ENCODE measurements around the gene XRRA1. TPM values are rescaled to one million over a fixed set of nuclear protein-coding genes. Genes with fewer than 3 reads are reported as not detected.

XRRA1 gene
- total and polyA plus RNA-seq, 3 experiments from 2014 or later: 7.1 to 32.9 (median 28.4) TPM

DNA sequence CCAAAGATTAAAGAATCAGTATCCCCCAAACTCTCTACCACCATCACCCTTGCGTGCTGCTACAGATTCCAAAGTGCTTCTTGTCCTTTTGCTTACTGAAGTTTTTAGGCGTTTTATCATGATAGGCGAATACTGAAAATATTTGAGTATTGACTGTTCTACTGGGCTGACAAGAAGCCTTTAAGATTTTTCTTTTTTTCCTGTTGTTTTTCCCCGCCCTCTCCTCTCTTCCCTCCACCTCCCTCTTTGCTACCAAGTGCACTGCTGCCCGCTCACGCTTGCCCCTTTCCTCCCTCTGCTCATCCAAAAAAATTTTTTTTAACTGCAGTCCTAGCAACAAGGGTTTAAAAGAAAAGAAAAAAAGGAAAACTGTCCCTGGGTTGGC, 854 bp upstream of the XRRA1 start:
- H3K36me3 ChIP-seq (ENCODE audit: insufficient read depth, low read length): no peaks in the 10 kb centered on the region
- no peaks in the 10 kb centered on the region for H3K27me3 ChIP-seq (ENCODE audit: insufficient read depth, low read length, poor library complexity, severe bottlenecking)
- Mint-ChIP-seq H3K27ac (peak overlapping the region; percentile 88 to 100 (median 98)), H3K9me3 (no peaks in the 10 kb centered on the region), H3K4me1 (peaks cover 50 to 91% (median 90%) of the 10 kb centered on the region in 3 donors), H3K4me3 (peak overlapping the region; percentile 95 to 98 (median 96)), H3K36me3 (peaks cover 0 to 64% (median 12%) of the 10 kb centered on the region in 3 donors), H3K27me3 (no peaks in the 10 kb centered on the region)
- H3K4me1 ChIP-seq (ENCODE audit: insufficient read depth, low read length): peaks cover 22% of the 10 kb centered on the region
- H3K4me3 ChIP-seq (ENCODE audit: low read length): peak overlapping the region; percentile 89
- POLR2A ChIA-PET: interaction anchor here (0.6 to 1.5 kb wide), 2 partner anchors 10 to 39 kb away, joined by 3 to 8 read pairs; partner anchors contain the start of gene NEU3
- peak in 1 of 5 donors; percentile 5 for DNase-seq
- CTCF ChIA-PET: interaction anchor here (1.4 kb wide), 1 partner anchor 291 kb away, joined by 3 read pairs; no protein-coding TSS in a partner anchor
- H3K27ac ChIP-seq (ENCODE audit: low read depth, low read length): peak overlapping the region; percentile 91
- H3K9me3 ChIP-seq (ENCODE audit: low read length): no peaks in the 10 kb centered on the region

DNA sequence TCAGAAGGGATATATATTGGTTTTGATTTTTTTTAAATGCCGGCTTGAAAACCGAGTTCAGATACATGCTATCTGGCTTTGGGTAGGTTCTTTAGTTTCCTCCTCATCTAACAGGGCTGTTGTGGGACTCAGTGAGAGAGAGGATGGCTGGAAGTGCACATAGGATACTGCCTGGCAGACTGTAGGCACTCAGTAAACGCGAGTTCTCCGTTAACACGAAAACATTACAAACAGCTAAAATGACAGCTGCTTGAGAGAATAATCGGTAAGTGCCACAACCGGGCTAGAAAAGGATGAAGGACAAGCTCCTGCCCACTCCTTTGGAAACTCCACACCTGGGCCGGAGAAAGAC, 369 bp downstream of the XRRA1 start:
- POLR2A ChIA-PET: interaction anchor here (0.5 to 1.5 kb wide), 4 partner anchors 12 to 327 kb away, joined by 3 to 8 read pairs (median 3); partner anchors contain the start of gene NEU3
- Mint-ChIP-seq H3K27me3 (no peaks in the 10 kb centered on the region), H3K36me3 (peaks cover 0 to 65% (median 19%) of the 10 kb centered on the region in 3 donors), H3K9me3 (no peaks in the 10 kb centered on the region), H3K4me1 (peaks cover 39 to 90% (median 87%) of the 10 kb centered on the region in 3 donors), H3K4me3 (peak overlapping the region; percentile 95 to 98 (median 96)), H3K27ac (peak overlapping the region; percentile 88 to 100 (median 98))
- Histone ChIP-seq H3K27me3 (ENCODE audit: insufficient read depth, low read length, poor library complexity, severe bottlenecking) (no peaks in the 10 kb centered on the region), H3K36me3 (ENCODE audit: insufficient read depth, low read length) (no peaks in the 10 kb centered on the region), H3K9me3 (ENCODE audit: low read length) (no peaks in the 10 kb centered on the region), H3K27ac (ENCODE audit: low read depth, low read length) (peak overlapping the region; percentile 91), H3K4me3 (ENCODE audit: low read length) (peak overlapping the region; percentile 89), H3K4me1 (ENCODE audit: insufficient read depth, low read length) (peaks cover 22% of the 10 kb centered on the region)
- DNase-seq: no peak
- CTCF ChIA-PET: interaction anchor here (0.6 to 1.9 kb wide), 4 partner anchors 9 to 293 kb away, joined by 3 to 5 read pairs (median 4); no protein-coding TSS in a partner anchor

DNA sequence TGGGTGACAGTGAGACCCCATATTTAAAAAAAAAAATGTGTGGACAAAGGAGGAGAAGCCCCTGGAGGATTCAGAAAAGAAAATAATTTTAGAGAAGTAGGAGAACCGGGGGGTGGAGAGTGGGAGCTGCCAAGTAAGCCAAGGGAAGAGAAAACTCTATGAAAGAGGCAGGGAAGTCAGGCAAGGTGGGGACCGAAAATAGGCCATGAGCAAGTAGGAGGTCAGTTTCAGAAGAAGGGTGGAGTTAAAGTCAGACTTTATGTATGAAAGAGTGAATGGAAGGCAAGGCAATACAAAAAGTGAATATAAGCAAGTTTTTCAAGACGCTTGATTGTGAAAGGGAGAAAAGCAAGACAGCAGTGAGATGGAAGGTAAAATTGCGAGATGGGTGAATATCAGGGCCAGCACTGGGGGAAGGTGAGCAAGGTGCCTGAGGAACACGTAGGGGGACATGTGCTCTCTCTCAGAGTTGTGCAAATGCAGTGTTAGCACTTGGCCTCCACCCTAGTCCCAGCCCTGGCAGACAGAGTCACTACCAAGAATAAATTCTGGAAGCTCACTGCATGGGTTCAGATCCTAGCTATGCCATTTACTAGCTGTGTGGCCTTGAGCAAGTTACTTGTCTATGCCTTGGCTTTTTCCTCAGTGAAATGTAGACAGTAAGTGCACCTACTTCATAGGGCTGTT, 6.7 kb downstream of the XRRA1 start:
- H3K27me3 Mint-ChIP-seq: no peaks in the 10 kb centered on the region
- H3K4me3 ChIP-seq (ENCODE audit: low read length): no peak overlapping the region
- ChIA-PET CTCF (interaction anchor here (1.3 kb wide), 1 partner anchor 12 kb away, joined by 4 read pairs; no protein-coding TSS in a partner anchor), POLR2A (no interaction called here)
- no peak for DNase-seq
- no peak overlapping the region for H3K27ac ChIP-seq (ENCODE audit: low read depth, low read length)
- H3K27ac Mint-ChIP-seq: peak overlapping the region in 1 of 8 donors; percentile 31
- H3K27me3 ChIP-seq (ENCODE audit: insufficient read depth, low read length, poor library complexity, severe bottlenecking): no peaks in the 10 kb centered on the region
- H3K4me1 Mint-ChIP-seq: peaks cover 0 to 62% (median 55%) of the 10 kb centered on the region in 3 donors
- peak overlapping the region in 1 of 7 donors; percentile 13 for H3K4me3 Mint-ChIP-seq
- no peaks in the 10 kb centered on the region for H3K9me3 Mint-ChIP-seq
- H3K9me3 ChIP-seq (ENCODE audit: low read length): no peaks in the 10 kb centered on the region
- no peaks in the 10 kb centered on the region for H3K4me1 ChIP-seq (ENCODE audit: insufficient read depth, low read length)
- H3K36me3 ChIP-seq (ENCODE audit: insufficient read depth, low read length): peaks cover 9% of the 10 kb centered on the region
- peaks cover 0 to 87% (median 42%) of the 10 kb centered on the region in 3 donors for H3K36me3 Mint-ChIP-seq

DNA sequence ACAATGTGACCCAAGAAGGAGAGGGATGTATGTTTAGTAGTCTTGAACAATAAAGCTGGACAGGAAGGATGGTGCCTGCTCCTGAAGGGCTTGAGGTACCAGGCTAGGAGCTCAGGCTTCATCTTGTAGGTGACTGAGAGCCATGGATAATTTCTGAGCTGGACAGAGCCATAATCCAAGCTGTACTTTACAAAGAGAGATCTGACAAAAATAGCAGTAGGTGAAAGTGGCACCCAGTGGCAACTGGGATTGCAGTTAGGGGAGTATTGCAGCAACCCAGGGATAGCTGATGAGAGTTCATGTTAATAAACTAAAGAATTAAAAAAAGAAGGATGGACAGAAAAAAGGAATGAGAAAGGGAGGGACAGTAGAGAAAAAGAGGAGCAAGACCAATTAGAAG, 7.4 kb downstream of the XRRA1 start:
- Mint-ChIP-seq H3K36me3 (peaks cover 0 to 91% (median 48%) of the 10 kb centered on the region in 3 donors), H3K9me3 (no peaks in the 10 kb centered on the region), H3K27ac (peak overlapping the region in 3 of 8 donors; percentile 12 to 31 (median 19)), H3K4me1 (peaks cover 0 to 57% (median 49%) of the 10 kb centered on the region in 3 donors), H3K4me3 (no peak overlapping the region), H3K27me3 (no peaks in the 10 kb centered on the region)
- CTCF ChIA-PET: interaction anchor here (1.3 kb wide), 1 partner anchor 11 kb away, joined by 4 read pairs; no protein-coding TSS in a partner anchor
- Histone ChIP-seq H3K27me3 (ENCODE audit: insufficient read depth, low read length, poor library complexity, severe bottlenecking) (no peaks in the 10 kb centered on the region), H3K4me1 (ENCODE audit: insufficient read depth, low read length) (no peaks in the 10 kb centered on the region), H3K9me3 (ENCODE audit: low read length) (no peaks in the 10 kb centered on the region), H3K36me3 (ENCODE audit: insufficient read depth, low read length) (peaks cover 15% of the 10 kb centered on the region), H3K4me3 (ENCODE audit: low read length) (no peak overlapping the region), H3K27ac (ENCODE audit: low read depth, low read length) (no peak overlapping the region)
- DNase-seq: no peak
- POLR2A ChIA-PET: no interaction called here

DNA sequence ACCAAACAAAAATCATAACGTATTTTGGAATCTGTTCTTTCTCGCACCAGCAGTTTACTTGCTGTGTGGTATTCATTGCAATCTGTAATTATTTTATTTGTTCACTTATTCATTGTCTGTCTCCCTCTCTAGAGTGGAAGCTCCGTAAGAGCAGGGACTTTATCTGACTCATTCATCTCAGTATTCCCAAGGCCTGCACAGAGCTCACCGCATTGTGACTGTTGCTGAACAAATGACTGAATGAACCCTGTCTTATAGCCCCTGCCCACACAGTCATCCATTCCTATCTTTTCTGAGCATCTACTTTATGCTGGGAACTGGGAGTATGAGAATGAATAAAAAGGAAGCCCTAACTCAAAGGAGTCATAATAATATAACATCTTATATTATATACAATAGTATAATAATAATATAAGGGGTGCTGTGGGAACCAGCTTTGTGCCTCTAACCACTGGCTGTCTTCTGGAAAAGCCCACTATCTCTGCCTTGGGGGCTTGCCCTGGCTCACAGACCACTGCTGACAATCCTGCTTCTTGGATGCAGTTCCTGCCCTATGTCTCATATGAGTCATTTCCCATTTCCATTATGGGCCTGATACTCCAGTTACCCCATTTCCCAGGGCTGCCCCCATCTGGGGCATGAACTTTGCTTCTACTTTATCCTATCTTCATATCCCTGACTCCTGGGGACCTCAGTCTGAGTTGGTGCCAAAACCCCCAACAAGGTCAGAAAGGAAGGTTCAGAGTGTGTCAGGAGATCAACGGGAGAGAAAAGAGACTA, 11.0 kb downstream of the XRRA1 start:
- Mint-ChIP-seq H3K4me1 (peaks cover 0 to 22% (median 22%) of the 10 kb centered on the region in 3 donors), H3K27ac (peak overlapping the region in 2 of 8 donors; percentile 52 to 66), H3K4me3 (no peak overlapping the region), H3K36me3 (peaks cover 0 to 91% (median 42%) of the 10 kb centered on the region in 3 donors), H3K27me3 (no peaks in the 10 kb centered on the region), H3K9me3 (no peaks in the 10 kb centered on the region)
- no peak overlapping the region for H3K4me3 ChIP-seq (ENCODE audit: low read length)
- H3K27me3 ChIP-seq (ENCODE audit: insufficient read depth, low read length, poor library complexity, severe bottlenecking): no peaks in the 10 kb centered on the region
- ChIA-PET CTCF (no interaction called here), POLR2A (no interaction called here)
- no peaks in the 10 kb centered on the region for H3K4me1 ChIP-seq (ENCODE audit: insufficient read depth, low read length)
- no peak overlapping the region for H3K27ac ChIP-seq (ENCODE audit: low read depth, low read length)
- no peak for DNase-seq
- H3K36me3 ChIP-seq (ENCODE audit: insufficient read depth, low read length): peaks cover 35% of the 10 kb centered on the region
- no peaks in the 10 kb centered on the region for H3K9me3 ChIP-seq (ENCODE audit: low read length)

DNA sequence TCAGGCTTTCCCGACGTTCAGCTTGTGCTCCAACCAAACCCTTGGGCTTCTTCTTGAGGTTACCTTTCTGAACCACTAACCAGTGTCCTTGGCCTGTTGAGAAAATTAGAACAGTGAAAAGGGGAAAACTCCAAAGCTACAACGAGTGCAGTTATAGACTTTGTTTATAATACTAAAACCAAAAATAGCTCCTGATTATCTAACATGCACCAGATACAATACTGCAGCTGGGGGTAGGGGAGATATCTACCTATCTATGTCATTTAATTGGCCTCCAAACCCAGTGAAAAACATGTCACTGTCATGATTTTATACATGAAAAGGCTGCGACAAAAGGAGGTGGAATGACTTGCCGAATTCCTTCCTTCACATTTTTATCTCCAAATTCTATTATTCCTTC, 11.9 kb downstream of the XRRA1 start:
- H3K36me3 Mint-ChIP-seq: peaks cover 0 to 90% (median 39%) of the 10 kb centered on the region in 3 donors
- POLR2A ChIA-PET: no interaction called here
- no peak overlapping the region for H3K4me3 Mint-ChIP-seq
- H3K27me3 Mint-ChIP-seq: no peaks in the 10 kb centered on the region
- peak overlapping the region in 2 of 8 donors; percentile 28 to 74 for H3K27ac Mint-ChIP-seq
- no peaks in the 10 kb centered on the region for H3K9me3 ChIP-seq (ENCODE audit: low read length)
- CTCF ChIA-PET: interaction anchor here (1.4 kb wide), 1 partner anchor 86 kb away, joined by 3 read pairs; no protein-coding TSS in a partner anchor
- peaks cover 35% of the 10 kb centered on the region for H3K36me3 ChIP-seq (ENCODE audit: insufficient read depth, low read length)
- DNase-seq: no peak
- H3K27ac ChIP-seq (ENCODE audit: low read depth, low read length): no peak overlapping the region
- no peaks in the 10 kb centered on the region for H3K9me3 Mint-ChIP-seq
- H3K4me3 ChIP-seq (ENCODE audit: low read length): no peak overlapping the region
- H3K4me1 ChIP-seq (ENCODE audit: insufficient read depth, low read length): no peaks in the 10 kb centered on the region
- H3K4me1 Mint-ChIP-seq: peaks cover 0 to 18% (median 14%) of the 10 kb centered on the region in 3 donors
- no peaks in the 10 kb centered on the region for H3K27me3 ChIP-seq (ENCODE audit: insufficient read depth, low read length, poor library complexity, severe bottlenecking)

DNA sequence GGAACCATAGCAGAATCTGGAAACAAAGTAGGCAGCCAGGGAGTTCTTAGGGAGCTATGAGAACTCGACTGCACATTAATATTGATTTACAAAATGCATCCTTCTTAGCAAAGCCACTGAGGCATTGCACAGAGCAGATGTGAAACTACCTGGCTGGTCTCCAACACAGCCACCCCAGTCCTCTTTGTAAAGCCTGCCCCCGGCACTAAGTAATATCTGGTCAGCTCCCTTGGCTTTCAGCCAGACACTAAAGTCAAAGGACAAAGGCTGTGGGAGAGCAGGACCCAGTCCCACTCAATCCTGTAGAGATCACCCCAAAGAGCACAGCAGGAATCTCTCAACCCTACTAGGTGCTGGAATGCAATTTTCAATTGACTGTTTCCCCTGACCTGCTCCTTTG, 12.8 kb downstream of the XRRA1 start:
- Mint-ChIP-seq H3K36me3 (peaks cover 0 to 85% (median 34%) of the 10 kb centered on the region in 3 donors), H3K27me3 (no peaks in the 10 kb centered on the region), H3K4me3 (no peak overlapping the region), H3K9me3 (no peaks in the 10 kb centered on the region), H3K27ac (peak overlapping the region in 1 of 8 donors; percentile 4), H3K4me1 (peaks cover 0 to 9% (median 8%) of the 10 kb centered on the region in 3 donors)
- no peak overlapping the region for H3K27ac ChIP-seq (ENCODE audit: low read depth, low read length)
- DNase-seq: no peak
- H3K27me3 ChIP-seq (ENCODE audit: insufficient read depth, low read length, poor library complexity, severe bottlenecking): no peaks in the 10 kb centered on the region
- no peak overlapping the region for H3K4me3 ChIP-seq (ENCODE audit: low read length)
- ChIA-PET CTCF (interaction anchor here (1.4 kb wide), 1 partner anchor 87 kb away, joined by 3 read pairs; no protein-coding TSS in a partner anchor), POLR2A (no interaction called here)
- H3K4me1 ChIP-seq (ENCODE audit: insufficient read depth, low read length): no peaks in the 10 kb centered on the region
- H3K9me3 ChIP-seq (ENCODE audit: low read length): no peaks in the 10 kb centered on the region
- peaks cover 35% of the 10 kb centered on the region for H3K36me3 ChIP-seq (ENCODE audit: insufficient read depth, low read length)

Data from CD8-positive, alpha-beta memory T cell (primary cell).